CD4-positive, alpha-beta T cell treated with Interleukin-4 for 4 hours (primary cell): ENCODE measurements around the gene MED8.

Experiments
- DNase-seq: peaks from one replicate; pipeline ENCODE4 v3.0.0-alpha.2; 2020

MED8 gene, protein sequence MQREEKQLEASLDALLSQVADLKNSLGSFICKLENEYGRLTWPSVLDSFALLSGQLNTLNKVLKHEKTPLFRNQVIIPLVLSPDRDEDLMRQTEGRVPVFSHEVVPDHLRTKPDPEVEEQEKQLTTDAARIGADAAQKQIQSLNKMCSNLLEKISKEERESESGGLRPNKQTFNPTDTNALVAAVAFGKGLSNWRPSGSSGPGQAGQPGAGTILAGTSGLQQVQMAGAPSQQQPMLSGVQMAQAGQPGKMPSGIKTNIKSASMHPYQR

DNA sequence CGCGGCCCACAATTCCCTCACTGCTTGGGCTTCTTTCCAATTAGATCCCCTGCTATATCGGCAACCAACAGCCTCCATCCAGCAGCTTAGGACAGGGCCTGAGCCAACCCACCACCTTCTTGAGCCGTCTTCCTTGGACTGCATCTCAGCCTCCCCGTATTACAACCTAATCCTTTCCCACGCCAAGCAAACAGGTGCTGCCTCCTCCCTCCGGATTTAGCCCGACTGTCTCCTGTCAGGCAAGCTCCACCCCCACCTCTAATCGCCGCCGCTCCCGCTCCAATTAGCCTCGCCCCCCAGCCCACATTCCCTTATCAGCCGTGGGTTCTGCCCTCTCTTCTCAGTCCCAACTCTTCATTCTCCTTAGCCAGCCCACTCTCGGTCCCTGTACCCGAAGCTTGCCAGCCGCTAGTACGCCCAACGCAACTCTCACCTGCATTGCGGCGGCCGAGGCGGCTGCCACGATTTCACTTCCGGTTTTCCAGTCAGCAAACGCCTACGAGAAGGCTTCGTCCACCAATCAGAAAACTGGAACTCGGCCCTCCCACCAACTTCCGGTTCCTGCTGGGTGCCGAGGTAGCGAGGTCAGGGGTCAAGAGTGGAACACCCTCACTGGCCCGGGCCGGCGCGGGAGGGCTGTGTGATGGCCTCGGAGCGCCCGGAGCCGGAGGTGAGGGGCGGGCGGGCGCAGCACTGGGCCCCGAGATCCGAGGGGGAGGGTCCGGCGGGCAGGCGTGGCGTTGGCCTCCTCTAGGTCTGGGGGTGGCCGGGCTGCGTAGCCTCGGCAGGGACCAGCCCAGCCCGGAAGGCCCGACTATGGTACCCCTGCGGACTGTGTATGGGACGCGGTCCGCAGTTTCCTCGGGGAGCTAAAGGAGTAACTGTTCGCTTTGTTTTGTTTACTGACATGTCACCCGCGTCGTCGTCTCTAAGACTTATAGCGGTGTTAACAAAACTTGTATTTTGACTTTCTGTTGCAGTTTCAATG, at the start of gene MED8, which contains the start of gene SZT2:
MED8 (minus strand) TSS at position 475 of the 988 bp plus-strand sequence; CDS start at position 439, 36 bp downstream.
SZT2 (plus strand) TSS at position 574 of the 988 bp plus-strand sequence; CDS start at position 644, 70 bp downstream.
- DNase-seq, result peak; percentile 94

DNA sequence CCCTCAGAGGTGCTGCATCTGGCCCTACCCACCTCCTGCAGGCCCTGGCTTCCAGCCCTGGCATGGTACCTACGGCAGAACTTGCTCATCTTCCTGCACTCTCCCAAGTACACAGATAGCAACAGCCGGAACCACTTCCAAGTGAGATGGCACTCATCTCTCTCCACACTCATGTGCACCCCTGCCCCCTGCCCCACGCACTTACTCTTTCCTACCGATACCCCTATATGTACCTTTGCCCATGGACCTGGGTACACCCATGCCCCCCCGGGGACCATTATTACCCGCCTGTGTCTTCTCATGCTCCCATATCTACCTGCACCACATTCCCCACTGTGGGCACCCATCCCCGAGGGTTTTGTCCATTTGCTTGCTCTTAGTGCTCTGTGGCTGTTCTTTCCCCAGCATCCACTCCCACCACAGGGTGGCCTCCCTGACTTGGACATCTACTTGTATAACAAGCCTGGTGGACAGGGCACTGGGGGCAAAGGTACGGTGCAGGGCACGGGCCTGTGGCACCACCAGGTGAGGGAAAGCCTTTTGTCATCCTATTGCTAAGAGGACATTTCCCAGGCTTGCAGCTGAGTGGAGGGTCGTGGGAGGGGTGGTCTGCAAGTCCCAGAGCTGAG, 49.5 kb upstream of the MED8 start:
- no peak for DNase-seq

DNA sequence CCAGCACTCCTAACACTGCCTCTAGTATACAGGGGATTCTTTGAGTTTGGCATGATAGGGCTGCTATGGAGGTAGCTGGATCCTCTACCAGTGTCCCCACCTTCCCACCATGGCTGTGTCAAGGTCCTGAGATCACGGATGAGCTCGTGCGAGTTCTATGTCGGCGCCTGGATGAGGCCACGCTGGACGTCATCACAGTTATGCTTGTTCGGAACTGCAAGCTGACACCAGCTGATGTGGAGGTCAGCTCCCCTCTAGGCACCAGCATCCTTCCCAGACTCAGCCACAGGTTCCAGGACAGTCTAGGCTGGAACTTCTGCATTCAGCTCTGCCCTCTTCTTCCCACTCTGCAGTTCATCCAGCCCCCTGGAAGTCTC, 49.0 kb upstream of the MED8 start:
- DNase-seq, result no peak

DNA sequence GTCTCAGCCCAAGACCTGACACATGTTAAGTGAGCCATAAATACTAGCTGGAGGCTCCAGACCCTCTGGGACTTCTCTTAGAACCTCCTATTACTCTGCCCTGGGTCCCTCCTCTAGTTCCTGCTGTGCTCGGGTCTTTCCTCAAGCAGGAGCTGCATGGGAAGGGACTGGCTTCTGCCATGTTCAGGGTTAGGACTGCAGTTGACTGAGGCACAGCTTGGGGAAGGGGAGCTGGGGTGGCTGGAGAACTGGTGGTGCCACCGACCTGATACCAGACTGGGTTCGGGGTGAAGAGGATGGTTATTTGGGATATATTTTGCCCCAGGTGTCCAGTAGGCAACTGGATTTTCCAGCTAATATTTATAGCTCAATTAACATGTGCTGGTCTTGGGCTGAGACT, 48.4 kb upstream of the MED8 start:
- DNase-seq, result no peak

DNA sequence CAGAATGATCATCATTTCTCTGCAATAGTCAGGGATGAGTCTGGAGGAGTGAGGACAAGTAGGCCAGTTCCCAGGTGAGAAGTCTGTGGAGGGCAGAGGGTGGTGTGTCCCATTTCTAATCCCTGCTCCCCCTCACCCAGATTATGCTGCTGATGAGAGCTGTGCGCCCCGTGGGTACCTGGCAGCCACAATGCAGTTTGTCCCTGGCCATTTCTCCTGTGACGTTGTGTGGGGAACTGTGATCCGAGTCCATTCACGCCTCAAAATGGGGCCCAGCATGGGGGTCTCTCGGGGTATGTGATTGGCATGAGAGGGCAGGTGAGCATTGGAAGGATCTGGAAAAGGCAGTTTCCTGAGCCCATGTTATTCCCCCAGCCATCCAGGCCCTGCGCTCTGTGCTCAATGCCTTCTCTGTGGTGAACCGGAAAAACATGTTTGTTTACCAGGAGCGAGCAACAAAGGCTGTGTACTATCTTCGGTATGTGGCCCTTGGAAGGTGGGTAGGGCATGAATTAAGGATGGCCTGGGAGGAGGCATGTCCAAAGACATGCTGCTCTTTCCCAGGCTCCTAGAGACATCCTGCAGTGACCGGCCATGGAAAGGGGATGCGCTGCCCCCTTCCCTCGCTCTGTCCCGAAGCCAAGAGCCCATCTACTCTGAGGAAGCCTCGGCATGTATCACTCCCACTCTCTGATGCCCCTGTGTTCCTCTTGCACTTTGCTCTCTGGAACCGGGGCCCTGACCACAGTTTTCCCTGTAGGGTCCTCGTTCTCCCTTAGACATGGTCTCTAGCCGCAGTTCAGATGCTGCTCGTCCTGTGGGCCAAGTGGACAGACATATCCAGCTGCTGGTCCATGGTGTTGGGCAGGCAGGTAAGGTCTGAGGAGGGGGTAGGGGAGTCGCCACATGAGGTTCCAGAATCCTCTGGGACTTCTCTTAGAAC, 47.7 kb upstream of the MED8 start:
- DNase-seq, result no peak

DNA sequence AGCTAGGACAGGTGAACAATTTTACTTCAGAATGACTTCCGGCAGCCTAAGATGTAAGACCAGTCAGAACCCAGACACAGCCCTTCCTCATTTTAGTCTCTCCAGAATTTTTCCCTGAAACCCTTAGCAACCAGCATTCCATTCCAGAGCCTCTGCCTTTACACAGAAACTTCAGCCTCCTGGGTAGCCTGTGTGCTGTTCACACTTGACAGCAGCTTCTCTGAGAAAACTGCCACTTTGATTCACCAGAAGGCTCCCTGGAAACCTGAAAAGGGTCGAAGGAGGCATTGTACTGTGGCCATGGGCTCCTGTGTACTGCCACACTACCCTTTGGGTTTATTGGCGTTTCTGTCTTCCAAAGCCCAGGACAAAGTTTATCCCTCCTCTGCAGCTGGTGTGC, 46.8 kb upstream of the MED8 start:
- no peak for DNase-seq

DNA sequence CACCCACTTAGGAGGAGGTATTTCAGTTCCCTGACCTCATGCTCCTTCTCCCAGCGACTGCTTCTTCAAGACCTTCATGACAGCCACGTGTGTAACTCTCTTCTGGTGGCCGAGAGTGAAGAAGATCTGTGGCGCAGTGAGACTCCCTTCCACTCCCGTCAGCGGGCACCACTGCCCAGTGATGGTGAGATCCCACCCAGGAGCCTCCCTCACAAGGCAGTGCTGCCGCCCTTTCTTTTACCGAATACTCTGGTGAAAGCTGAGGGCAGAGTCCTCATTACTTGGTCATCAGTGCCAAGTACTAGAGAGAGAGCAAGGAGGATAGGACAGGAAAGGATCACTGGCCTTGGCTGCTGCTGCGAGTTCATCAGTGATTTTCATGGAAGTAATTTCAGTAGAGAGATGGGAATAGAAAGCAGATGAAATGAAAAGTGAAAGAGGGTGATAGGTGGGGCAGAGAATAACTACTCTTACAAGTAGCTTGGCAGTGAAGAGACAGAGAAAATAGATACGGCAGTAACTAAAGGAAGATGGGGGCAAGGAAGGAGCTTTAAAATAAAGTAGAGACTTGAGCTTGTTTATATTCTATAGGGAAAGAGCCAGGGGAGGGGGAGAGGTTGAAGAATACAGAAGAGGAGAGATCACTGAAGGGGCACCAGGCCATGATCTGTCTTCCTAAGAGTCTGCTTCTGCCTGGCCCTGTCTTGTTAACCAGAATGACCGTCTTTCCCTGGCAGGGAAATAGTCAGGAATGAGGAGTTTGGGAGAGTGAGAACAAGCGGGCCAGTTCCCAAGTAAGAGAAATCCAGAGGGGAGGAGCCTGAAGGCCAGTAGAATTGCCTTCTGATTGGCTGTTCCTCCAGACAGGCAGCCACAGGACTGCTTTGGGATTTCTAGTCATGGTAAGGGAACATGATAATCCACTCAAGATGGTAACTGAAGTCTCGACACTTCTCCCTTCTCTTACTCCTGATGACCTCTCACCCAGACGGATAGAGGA, 45.8 kb upstream of the MED8 start:
- DNase-seq, result no peak

DNA sequence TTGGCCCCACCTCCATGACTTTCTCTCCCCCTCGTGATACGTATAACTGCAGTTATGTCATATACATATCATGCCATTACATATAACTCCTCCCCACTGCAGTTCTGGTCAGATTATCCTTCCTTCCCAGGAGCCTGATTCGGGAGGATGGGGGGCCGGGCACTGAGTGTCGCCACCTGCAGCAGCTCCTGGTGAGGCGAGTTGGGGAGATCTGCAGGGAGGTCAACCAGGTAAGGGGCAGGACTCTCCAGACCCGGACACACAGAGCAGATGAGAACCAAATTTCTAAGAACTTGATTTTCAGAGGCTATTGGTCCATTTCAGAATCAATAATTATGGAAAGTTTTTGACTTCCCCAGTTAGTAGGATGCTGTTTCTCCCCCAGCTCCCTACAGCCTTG, 44.7 kb upstream of the MED8 start:
- DNase-seq, result no peak

DNA sequence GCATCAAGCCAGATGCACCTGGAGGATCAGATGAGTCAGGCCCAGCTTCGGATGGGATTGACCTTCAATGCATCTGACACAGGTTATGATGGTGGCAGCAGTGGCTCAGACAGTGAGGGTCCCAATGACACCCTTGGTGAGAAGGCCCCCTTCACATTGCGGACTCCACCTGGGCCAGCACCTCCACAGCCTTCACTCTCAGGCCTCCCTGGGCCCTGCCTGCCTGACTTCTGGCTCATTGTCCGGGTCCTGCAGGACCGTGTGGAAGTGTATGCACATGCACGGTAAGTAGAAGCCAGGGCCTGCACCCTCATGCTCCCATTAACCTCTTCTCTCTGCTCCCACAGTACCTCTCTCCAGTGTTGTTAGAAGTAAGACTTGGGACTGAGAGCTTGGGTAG, 43.3 kb upstream of the MED8 start:
- no peak for DNase-seq

DNA sequence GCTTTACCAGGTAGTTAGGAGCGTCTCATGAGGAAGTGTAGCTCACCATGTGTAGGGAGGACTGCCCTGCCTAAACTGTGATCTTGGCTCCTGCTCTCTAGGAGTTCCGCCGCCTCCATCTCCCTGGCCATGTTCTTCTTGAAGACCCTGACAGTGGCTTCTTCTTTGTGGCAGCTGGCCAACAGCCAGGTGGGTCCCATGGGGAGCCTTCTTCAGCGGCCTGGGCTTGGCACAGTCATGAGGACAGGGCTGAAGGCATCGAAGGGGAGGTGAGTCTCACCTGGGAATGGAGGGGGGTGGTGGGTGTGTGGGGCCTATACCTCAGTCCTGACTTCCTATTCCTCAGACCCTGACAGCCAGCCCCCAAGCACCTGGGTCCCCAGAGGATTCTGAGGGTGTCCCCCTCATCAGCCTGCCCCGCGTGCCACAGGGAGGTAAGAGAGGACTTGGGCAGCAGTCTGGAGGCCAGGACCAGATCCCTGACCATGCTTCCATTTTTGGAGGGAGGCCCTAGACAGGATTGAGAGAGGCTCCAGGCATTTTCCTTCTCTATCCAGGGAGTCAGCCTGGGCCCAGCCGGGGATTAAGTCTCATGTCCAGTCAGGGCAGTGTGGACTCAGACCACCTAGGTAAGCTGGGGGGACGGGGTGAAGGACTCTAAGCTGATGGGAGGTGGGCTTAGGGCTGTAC, 42.7 kb upstream of the MED8 start:
- DNase-seq, result no peak

DNA sequence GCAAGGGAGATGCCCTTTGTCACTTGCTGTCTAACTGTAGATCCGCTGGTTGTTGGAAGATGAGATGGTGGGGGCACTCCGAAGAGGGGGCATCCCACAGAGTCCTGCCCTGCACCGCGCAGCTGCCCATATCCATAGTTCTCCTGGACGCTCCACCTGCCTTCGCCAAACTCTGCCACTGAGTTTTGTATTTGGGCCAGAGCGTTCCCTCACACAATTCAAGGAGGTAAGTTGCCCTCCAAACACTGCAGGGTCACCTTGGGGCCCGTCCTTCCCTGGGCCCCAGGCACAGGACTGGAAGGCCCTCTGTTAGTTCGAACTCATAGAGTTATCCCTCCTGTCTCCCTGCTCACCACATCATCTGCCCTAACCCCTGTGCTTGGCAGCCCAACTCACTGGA, 42.1 kb upstream of the MED8 start:
- DNase-seq, result no peak

DNA sequence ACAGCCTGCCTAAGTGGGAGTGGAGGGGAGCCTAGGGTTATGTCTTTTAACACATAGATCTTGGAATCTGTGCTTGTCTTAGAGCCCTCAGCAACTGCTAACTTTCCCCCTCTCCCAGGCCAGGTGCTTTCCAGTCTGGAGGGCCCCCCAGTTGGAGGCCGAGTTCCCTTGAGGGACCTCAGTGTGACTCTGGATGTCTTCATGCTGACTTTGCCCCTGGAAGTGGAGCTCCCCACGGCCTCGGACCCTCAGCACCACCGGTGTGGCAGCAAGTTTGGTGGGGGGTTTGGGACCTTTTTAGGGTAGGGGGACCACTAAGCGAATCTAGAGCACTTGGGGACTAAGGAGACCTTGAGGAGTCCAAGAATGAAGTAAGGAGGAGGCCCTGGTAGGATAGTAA, 41.2 kb upstream of the MED8 start:
- DNase-seq, result no peak

DNA sequence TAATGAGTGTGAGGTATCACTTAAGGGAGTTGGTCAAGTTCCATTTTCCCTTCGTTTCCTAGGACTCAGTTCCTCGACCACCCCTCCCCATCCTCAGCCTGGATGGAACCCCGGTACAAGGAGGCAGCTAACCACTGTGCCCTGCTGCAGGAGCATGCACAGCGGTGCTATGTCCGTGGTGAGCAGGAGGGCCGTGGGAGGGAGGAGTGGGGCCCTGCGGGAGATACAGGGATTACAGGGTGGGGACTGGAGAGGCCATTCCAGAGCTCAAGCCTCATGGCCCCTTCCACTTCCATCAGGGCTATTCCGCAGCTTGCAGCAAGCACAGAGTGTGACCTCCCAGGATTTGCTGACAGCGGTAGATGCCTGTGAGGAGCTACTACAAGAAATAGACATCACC, 38.3 kb upstream of the MED8 start:
- DNase-seq, result no peak

DNA sequence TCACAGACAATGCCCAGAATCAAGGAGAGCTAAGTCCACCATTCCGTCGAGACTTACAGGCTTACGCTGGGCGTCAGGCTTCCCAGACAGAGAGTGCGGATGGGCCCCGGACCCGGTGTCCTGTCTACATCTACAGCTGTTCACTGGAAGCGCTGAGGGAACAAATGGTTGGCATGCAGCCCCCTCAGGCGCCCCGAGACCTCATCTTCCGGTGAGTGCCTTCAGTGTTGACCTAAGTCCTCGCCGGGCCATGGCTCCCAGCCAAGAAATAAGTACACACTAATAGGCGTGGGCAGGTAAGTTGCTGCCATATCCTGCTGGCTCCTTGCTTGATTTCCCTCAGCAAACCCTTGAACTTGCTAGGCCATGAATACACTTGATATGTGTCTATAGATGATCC, 37.9 kb upstream of the MED8 start:
- no peak for DNase-seq

DNA sequence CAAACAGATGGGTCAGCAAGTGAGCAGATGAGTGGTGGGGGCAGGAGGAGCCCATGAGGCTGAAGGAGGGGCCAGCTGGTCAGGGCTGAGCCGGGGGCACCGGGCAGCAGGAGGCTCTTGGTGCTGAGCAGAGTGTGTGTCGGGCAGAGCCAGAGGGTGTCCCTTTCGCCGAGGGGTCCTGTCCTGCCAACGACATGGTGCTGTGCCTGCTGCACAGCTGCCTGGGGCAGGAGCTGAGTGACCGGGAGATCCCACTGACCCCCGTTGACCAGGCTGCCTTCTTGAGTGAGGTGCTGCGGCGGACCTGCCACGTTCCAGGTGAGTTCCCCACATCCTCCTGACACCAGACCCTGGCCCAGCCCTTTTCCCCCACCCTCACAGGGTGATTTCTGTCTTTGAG, 36.6 kb upstream of the MED8 start:
- DNase-seq, result no peak

DNA sequence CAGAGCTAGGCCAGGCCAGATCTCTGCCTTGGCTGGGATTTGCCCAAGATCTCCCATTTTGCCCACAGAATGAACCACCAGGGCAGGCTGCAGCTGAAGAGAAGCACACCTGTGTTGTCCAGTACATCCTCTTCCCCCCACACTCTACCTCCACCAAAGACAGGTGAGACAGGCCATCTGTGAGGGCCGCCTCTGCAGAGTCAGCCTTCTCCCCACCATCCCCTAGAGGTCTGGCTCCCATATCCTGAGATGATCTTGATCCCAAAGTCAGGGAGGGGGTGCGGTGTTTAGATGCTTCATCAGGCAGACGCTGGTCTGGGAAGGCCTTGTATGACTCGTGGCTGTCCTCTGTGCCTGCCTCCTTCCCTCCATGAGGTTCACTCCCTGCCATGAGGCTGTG, 35.4 kb upstream of the MED8 start:
- no peak for DNase-seq

DNA sequence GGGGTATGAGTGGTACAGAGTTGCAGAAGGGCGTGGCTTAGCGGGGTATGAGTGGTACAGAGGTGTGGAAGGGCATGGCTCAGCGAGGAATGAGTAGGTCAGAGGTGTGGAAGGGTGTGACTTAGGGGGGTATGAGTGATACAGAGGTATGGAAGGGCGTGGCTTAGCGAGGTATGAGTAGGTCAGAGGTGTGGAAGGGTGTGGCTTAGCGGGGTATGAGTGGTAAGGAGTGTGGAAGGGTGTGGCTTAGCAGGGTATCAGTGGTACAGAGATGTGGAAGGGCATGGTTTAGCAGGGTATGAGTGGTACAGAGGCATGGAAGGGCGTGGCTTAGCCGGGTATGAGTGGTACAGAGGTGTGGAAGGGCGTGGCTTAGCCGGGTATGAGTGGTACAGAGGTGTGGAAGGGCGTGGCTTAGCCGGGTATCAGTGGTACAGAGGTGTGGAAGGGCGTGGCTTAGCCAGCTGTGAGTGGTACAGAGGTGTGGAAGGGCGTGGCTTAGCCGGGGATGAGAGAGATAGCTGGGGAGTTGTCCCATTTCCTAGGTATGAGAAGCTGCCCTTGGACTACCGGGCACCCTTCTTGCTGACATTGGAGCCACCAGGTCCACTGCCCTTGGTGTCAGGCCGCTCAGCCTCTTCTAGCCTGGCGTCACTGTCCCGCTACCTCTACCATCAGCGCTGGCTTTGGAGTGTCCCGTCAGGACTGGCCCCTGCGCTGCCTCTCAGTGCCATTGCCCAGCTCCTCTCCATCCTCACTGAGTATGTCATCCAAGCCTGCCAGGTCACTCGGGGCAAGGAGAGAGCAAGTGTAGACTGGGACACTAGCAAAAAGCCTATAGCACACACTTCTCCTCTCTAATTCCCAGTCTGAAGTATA, 34.3 kb upstream of the MED8 start:
- DNase-seq, result peak; percentile 7

DNA sequence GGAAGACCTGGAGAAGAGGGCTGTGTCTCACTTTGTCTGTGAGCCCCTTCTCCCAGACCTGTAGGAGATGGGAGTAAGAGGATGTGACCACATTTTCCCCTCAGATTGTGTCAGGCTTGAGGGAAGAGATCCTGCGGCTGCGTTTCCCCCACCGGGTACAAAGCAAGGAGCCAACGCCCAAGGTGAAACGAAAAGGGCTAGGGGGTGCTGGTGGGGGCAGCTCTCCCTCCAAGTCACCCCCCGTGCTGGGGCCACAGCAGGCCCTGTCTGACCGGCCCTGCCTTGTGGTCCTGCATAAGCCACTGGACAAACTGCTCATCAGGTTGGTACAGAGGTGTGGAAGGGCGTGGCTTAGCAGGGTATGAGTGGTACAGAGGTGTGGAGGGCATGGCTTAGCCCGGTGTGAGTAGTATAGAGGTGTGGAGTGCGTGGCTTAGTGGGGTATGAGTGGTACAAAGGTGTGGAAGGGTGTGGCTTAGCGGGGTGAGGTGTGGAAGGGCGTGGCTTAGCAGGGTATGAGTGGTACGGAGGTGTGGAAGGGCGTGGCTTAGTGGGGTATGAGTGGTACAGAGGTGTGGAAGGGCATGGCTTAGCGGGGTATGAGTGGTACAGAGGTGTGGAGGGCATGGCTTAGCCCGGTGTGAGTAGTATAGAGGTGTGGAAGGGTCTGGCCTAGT, 33.5 kb upstream of the MED8 start:
- DNase-seq, result no peak
